Pancreas (tissue), 8 donors: ENCODE measurements around the gene ZNF534. TPM values are rescaled to one million over a fixed set of nuclear protein-coding genes. Genes with fewer than 3 reads are reported as not detected.

Experiments used
- polyA plus RNA-seq, 2 donors: library from polyadenylated mRNA; stranded (reverse); fragments of 200-250 nt; gene quantifications; one replicate each; pipeline ENCODE4 v1.2.3, GENCODE V29; 2013
- total RNA-seq, 6 donors: library from RNA; stranded (reverse); fragmentation: NEBNext Ultra II Directional in 4 of 6; extraction: Animal tissue kit (Norgen Biotek cat#: 25700) in 4 of 6; gene quantifications; one replicate each; pipeline versions ENCODE4 v1.2.1 to v1.2.4, GENCODE V29; 2021 to 2023
- donor health status: healthy with polysubstance abuse.
- donor health status: DM: no; HTN: no; CAD: no; lungs with moderate emphysema.
- donor health status: DM: no; HTN: no; CAD: no.
- donor health status: Bipolar disorder and iron deficiency.
- donor health status: DM: yes; HTN: yes; CAD: no.
- donor health status: DM: no; HTN: no; CAD: no.
- donor health status: DM: no; HTN: no; CAD: no.
- donor health status: DM: yes; HTN: yes; CAD: no.

Gene ZNF534
- total and polyA plus RNA-seq, 8 donors, result not detected

Other genes starting within 250 kb of the ZNF534 start
- gene PPP2R1A, start 239.1 kb upstream of the ZNF534 start, total RNA-seq, result 100 to 1,000 TPM in 3 of 6 donors, 10 to 100 TPM in 3; 70.9 to 119 (median 99.1) TPM
- 100 to 1,000 TPM in 1 of 2 donors, 10 to 100 TPM in 1; 89.1 to 108 TPM for gene PPP2R1A, start 239.1 kb upstream of the ZNF534 start, polyA plus RNA-seq
- 10 to 100 TPM in 1 of 6 donors, 1 to 10 TPM in 5; 4.9 to 12.5 (median 7.2) TPM for gene ZNF766, start 159.6 kb upstream of the ZNF534 start, total RNA-seq
- gene ZNF766, start 159.6 kb upstream of the ZNF534 start, polyA plus RNA-seq, result 1 to 10 TPM; 2.1 to 4.0 TPM
- gene ZNF480, start 132.0 kb upstream of the ZNF534 start, total RNA-seq, result 1 to 10 TPM; 4.6 to 9.4 (median 5.2) TPM
- gene ZNF480, start 132.0 kb upstream of the ZNF534 start, polyA plus RNA-seq, result 1 to 10 TPM; 2.5 to 3.4 TPM
- 1 to 10 TPM in 1 of 6 donors, under 1 TPM in 5; 0.44 to 3.0 (median 0.88) TPM for gene ZNF610, start 92.9 kb upstream of the ZNF534 start, total RNA-seq
- 1 to 10 TPM in 1 of 2 donors, under 1 TPM in 1; 0.87 to 1.9 TPM for gene ZNF610, start 92.9 kb upstream of the ZNF534 start, polyA plus RNA-seq
- 10 to 100 TPM in 1 of 6 donors, 1 to 10 TPM in 5; 5.0 to 12.4 (median 7.7) TPM for gene ZNF880, start 59.2 kb upstream of the ZNF534 start, total RNA-seq
- 1 to 10 TPM; 6.6 to 9.8 TPM for gene ZNF880, start 59.2 kb upstream of the ZNF534 start, polyA plus RNA-seq
- gene ZNF528, start 31.3 kb upstream of the ZNF534 start, total RNA-seq, result 10 to 100 TPM in 1 of 6 donors, 1 to 10 TPM in 5; 3.9 to 12.4 (median 6.9) TPM
- 1 to 10 TPM; 6.3 to 7.3 TPM for gene ZNF528, start 31.3 kb upstream of the ZNF534 start, polyA plus RNA-seq
- 1 to 10 TPM in 1 of 6 donors, under 1 TPM in 5; 0.16 to 2.0 (median 0.56) TPM for gene ZNF578, start 24.4 kb downstream of the ZNF534 start, total RNA-seq
- under 1 TPM; 0.15 to 0.85 TPM for gene ZNF578, start 24.4 kb downstream of the ZNF534 start, polyA plus RNA-seq
- 10 to 100 TPM in 5 of 6 donors, 1 to 10 TPM in 1; 9.0 to 17.1 (median 10.9) TPM for gene ZNF808, start 98.5 kb downstream of the ZNF534 start, total RNA-seq
- 1 to 10 TPM; 3.6 to 4.0 TPM for gene ZNF808, start 98.5 kb downstream of the ZNF534 start, polyA plus RNA-seq
- gene ZNF701, start 141.1 kb downstream of the ZNF534 start, total RNA-seq, result 10 to 100 TPM in 1 of 6 donors, 1 to 10 TPM in 5; 4.6 to 13.6 (median 7.4) TPM
- 1 to 10 TPM; 4.2 to 6.6 TPM for gene ZNF701, start 141.1 kb downstream of the ZNF534 start, polyA plus RNA-seq
- gene ZNF83, start 209.2 kb downstream of the ZNF534 start, total RNA-seq, result 10 to 100 TPM in 5 of 6 donors, 1 to 10 TPM in 1; 8.7 to 36.9 (median 16.9) TPM
- gene ZNF83, start 209.2 kb downstream of the ZNF534 start, polyA plus RNA-seq, result 10 to 100 TPM; 57.1 to 86.8 TPM